Mesenteric fat pad (tissue), 1 donor: Measurements from ENCODE around the gene DNPEP. TPM values are rescaled to one million over a fixed set of nuclear protein-coding genes. Genes with fewer than 3 reads are reported as not detected.

Experiments
- DNase-seq: peaks from one replicate; pipeline ENCODE4 v3.0.0-alpha.2; 2020; ENCODE audit warnings: low spot score
- total RNA-seq: library from RNA; stranded (reverse); fragmentation: NEBNext Ultra II Directional; extraction: Animal tissue kit (Norgen Biotek cat#: 25700); gene quantifications from one replicate; pipeline ENCODE4 v1.2.1, GENCODE V29; 2021
- donor health status: DM: yes; HTN: yes; CAD: no.

Gene DNPEP
- total RNA-seq, 1 donor from 2014 or later, result 78.6 TPM

DNA sequence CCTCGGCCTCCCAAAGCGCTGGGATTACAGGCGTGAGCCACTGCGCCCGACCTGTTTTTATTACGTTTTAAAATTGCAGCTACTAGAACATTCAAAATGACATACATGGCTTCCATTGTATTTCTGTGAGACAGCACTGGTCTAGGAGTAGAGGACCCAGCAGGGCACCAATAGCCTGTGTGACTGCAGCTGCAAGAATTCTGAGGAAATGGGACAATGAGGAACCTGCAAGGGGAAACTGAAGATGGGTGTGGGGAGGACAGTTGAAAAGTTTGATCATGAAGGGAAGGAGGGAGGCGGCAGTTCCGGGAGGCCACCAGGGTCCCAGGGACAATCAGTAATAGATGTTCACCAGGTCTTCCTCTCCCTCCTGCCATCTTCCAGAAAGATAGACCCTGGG, 13.9 kb upstream of the DNPEP start:
- no peak for DNase-seq

DNA sequence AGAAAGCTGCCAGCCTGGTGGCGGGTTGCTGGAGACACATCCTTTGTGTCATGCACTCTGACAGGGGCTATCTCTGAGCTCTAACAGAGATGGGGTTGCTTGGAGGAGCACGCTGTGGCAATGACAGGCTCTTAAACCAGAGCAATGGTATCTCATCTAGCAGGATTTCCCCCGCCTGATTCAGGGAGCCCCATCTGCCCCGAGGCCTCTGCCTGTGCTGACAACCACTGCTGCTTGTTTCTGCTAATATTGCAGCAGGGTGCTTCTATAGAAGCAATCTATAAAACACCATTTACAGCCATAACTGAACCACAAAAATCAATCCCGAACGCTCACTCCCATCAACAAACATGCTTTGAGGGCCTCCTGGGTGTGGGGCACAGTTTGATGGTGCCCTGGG, 12.8 kb upstream of the DNPEP start:
- no peak for DNase-seq

- no peak for DNase-seq
These were observed 12.2 kb upstream of the DNPEP start for GRCh38 chr2:219399716-219400478.

- no peak for DNase-seq
These were observed 11.1 kb upstream of the DNPEP start for GRCh38 chr2:219398721-219399363.

DNA sequence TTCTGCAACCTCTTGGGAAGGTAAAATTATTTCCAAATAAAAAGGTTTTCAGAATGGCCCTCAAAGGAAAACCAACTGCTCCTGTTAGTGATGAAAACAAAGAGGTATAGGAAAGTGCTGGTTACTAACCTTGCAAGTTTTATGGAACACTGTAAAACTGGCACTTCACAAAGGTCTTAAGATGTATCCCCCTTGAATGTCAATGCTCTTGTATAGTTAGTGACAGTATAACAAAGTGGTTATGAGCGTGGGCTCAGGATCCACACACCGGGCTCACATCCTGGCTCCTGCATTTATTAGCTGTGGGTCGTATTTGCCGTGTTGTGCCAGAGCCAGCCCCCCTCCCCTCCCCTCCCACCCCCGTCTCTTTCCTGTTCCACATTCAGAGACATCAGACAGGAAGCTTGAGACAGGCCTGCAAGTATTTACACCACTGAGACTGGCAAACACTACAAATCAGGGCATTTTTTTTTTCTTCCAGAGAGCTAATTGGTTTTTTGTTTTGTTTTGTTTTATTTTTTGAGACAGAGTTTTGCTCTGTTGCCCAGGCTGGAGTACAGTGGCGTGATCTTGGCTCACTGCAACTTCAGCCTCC, 9.2 kb upstream of the DNPEP start:
- DNase-seq, result peak; percentile 1

GRCh38 chr2:219395609-219396008, 7.9 kb upstream of the DNPEP start:
- DNase-seq, result peak; percentile 24

DNA sequence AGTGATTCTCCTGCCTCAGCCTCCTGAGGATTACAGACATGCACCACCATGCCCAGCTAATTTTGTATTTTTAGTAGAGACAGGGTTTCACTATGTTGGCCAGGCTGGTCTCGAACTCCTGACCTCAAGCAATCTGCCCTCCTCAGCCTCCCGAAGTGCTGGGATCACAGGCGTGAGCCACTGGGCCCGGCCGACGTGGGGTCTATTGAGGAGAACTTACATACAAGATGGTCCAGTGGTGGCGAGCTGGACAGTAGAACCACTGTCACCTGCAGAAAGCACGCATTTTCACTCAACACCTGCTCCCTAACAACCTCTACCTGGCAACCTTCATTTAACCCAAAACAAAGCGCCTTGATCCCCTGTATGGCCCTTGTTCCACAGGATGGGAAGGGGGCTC, 7.3 kb upstream of the DNPEP start:
- DNase-seq, result peak; percentile 82

GRCh38 chr2:219392754-219393153, 5.0 kb upstream of the DNPEP start:
- DNase-seq, result peak; percentile 59

- DNase-seq, result no peak
These were observed 1.1 kb upstream of the DNPEP start for GRCh38 chr2:219388907-219389156.

DNA sequence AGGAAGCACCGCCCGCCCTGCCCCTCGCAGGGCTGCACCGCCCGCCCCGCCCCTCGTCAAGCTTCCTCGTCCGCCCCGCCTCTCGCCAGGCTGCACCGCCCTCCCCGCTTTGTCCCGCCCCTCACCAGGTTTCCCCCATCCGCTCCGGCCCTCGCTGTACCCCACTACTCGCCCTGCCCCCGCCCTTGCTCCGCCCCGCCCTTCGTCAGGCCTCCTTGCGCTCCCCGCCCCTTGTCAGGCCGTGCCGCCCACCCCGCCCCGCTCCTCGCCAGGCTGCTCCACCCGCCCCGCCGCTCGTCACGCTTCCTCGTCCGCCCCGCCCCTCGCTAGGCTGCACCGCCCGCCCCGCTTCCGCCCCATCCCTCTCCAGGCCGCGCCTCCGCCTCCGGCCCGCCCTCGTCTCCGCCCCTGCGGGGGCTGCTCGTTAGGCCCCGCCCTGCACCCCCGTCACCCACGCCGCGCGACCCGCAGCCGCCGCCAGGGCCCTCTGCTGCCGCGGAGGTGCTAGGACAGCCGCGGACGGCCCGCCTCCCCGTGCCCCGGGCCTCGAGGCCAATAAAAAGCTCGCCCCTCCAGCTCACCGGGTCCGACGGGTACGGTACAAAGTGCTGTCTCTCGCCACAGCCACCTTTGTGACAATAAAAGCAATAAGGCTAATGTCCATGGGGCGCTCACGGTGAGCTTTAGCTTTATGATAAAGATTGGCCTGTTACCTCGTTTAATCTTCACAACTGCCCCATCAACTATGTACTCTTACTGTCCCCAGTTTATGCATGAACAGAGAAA, 602 bp upstream of the DNPEP start:
- DNase-seq, result peak; percentile 99

GRCh38 chr2:219386532-219387280, 1.0 kb downstream of the DNPEP start:
- DNase-seq, result no peak

- DNase-seq, result no peak
These were observed 1.7 kb downstream of the DNPEP start for GRCh38 chr2:219385958-219386520.

DNA sequence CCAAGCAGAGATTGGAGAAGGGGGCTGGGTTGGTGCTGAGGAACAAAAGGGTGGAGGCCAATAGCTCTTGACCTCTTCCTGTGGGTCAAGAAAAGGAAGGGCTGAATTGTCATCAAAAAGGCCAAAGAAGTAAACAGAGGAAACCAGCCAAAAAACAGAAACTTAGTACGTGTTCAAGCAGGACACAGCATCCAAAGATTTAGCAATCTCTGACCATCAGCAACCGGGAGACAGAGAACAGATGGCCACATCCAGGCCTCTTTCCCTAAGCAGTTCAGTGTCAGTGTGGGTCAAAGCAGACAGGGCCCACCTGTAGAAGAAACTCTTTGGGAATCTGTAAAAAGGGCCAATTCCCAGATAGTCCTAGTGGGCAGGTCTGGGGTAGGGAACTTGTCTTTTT, 2.9 kb downstream of the DNPEP start:
- no peak for DNase-seq

GRCh38 chr2:219384083-219384713, 3.5 kb downstream of the DNPEP start:
- DNase-seq, result no peak

GRCh38 chr2:219381448-219381847, 6.3 kb downstream of the DNPEP start:
- DNase-seq, result no peak

GRCh38 chr2:219380926-219381325, 6.8 kb downstream of the DNPEP start:
- no peak for DNase-seq

- no peak for DNase-seq
These were observed 9.4 kb downstream of the DNPEP start for GRCh38 chr2:219378163-219378851.

GRCh38 chr2:219369447-219369861, 18.3 kb downstream of the DNPEP start:
- no peak for DNase-seq

GRCh38 chr2:219368690-219369191, 19.0 kb downstream of the DNPEP start:
- no peak for DNase-seq
